T1000 (cell line): ENCODE results near the gene APBA2.

Source experiments
- DNase-seq: peaks from one replicate; lab custom pipeline; 2025; ENCODE audit warnings: mixed read lengths; lab: John Stamatoyannopoulos, UW

APBA2 gene

GRCh38 chr15:29059871-29060640 is 174.3 kb downstream of the APBA2 start:
- no peak for DNase-seq

GRCh38 chr15:29061746-29062145 is 176.0 kb downstream of the APBA2 start:
- no peak for DNase-seq

DNA sequence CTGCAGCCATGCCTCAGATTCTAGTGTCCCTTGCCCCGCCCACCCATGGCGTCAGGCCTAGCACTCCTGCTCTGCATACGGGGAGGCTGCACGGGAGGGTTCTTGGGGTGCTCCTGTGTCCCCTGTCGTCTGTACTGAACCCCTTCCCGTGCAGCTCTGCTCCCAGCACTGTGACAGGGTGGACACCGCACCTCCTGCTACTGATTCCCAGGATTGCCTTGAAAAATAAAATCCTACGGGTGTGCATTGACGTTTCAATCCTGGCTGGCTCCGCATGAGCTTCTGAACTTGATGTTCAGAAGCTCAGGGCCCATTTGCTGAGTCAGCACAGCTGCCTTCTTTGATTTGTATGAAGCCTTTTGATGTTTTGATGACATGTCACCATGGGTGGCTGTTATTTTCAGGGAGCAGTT is 176.4 kb downstream of the APBA2 start:
- DNase-seq = no peak

DNA sequence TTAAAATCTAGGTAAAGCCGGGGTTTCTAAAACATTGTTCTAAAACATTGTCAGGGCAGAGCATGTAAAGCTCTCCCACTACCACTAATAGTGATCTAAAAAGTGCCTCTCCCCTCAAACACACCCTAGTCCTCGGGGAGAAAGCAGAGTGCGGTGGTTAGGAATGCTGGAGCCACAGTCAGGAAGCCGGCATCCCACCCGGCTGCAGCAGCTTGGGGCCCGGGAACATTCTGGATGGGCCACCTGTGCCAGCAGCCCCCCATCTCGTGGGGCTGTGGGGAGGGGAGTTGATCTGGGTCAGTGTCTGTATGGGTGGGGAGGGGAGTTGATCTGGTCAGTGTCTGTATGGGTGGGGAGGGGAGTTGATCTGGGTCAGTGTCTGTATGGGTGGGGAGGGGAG is 176.9 kb downstream of the APBA2 start:
- DNase-seq = no peak

- DNase-seq = no peak
Measured at GRCh38 chr15:29063646-29064045, 177.9 kb downstream of the APBA2 start.

GRCh38 chr15:29064290-29064689 is 178.5 kb downstream of the APBA2 start:
- DNase-seq = no peak

GRCh38 chr15:29064731-29065130 is 179.0 kb downstream of the APBA2 start:
- DNase-seq = no peak

DNA sequence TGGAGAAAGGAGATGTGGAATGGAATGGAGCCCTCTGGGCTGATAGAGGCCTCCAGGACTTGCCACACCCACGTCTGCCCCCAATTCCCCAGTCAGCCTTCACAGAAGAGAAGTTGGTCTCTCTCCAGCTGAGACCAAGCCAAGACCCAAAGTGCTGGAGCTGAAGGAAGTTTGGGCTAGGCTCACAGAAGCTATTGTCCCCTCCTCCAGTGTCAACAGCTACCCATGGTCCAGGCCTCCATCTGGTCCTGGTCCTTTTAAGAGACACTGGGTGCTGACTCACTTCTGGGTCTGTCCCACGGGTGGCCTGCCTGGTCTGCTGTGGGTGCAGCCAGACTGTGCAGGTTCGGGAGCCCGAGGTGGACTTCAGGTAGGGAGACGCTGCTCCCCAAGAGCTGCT is 179.8 kb downstream of the APBA2 start:
- no peak for DNase-seq

GRCh38 chr15:29066310-29066709 is 180.5 kb downstream of the APBA2 start:
- DNase-seq = no peak

DNA sequence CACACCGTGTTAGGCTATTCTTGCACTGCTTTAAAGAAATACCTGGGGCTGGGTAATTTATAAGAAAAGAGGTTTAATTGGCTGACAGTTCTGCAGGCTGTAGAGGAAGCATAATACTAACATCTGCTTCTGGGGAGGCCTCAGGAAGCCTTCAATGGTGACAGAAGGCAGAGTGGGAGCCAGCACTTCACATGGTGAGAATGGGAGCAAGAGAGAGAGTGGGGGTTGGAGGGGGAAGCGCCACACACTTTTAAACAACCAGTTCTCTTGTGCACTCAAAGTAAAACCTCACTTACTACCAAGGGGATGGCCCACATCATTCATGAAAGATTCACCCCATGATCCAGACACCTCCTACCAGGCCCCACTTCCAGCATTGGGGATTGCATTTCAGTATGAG is 181.1 kb downstream of the APBA2 start:
- DNase-seq = no peak

- DNase-seq = no peak
Measured at GRCh38 chr15:29067949-29068348, 182.2 kb downstream of the APBA2 start.

- no peak for DNase-seq
Measured at GRCh38 chr15:29070471-29071231, 184.9 kb downstream of the APBA2 start.

- no peak for DNase-seq
Measured at GRCh38 chr15:29071232-29071881, 185.6 kb downstream of the APBA2 start.

DNA sequence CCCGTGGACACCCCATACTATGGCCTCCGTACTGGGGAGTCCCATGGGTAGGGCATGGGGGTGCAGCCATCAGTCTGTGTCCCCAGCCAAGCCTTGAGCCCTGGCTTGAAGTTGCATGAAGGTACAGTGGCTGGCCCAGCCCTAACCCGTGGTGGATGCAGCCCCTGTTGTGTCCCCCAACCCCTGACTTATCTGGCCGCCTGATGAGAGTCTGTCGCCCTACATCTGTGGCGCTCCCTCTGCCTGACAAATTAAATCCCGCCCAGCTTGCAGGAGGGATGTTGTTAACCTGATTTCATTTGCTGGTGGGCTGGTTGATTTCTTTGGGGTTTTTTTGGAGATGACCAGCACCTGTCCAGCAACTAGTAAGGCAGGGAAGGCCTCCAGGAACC is 186.1 kb downstream of the APBA2 start:
- DNase-seq = no peak

DNA sequence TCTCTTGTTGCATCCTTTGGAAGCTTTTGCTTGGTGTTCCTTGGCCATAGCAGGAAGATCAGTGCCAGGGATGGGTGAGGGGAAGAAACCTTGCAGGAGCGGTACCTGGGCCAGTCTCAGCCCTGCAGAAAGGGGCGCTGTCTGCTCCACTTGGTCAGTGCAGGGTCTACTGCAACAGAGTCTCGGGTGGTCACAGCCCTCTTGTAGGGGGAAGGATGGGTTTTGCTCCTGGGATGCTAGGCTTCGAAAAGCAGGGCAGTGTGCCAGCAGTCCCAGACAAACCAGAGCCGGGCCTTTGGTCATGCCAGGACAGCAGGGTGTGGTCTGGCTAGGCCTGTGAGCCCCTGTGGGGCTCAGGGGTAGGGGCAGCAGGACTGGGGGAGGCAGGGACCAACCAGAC is 186.7 kb downstream of the APBA2 start:
- DNase-seq = no peak

GRCh38 chr15:29074045-29074444 is 188.3 kb downstream of the APBA2 start:
- DNase-seq = no peak

DNA sequence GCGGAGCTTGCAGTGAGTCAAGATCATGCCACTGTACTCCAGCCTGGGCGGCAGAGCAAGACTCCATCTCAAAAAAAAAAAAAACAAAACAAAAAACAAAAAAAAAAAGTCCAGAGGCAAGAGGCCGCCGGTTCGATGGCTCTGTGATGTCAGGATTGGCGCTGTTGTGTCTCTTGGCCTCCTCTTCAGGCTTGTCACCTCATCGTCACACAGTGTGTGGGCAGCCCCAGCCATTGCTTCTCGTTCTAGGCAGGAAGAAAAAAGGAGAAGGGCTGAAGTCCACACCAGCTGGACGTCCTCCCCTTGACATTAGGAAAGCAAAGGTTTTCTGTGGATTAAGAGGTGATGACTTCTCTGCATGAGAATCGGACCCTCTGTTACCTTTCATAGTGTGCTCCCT is 192.8 kb downstream of the APBA2 start:
- DNase-seq = no peak

DNA sequence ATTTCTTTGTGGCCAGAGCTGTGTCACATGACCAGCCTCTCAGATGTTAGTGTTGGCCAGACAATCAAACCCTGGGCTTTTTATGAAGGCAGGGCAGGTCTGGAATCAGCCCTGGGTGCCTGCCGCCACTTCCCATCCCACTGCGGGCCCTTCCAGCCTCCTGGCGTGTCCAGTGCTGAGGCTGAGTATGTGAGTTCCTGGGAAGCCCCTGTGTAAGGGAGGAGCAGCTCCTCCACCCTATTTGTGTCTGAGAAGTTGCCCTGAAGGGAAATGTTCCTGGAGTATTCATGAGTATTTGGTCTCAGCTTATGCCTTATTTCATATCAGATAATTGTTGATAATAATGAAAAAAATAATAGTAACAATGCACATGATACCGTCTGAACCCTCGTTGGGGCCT is 193.7 kb downstream of the APBA2 start:
- DNase-seq = no peak

DNA sequence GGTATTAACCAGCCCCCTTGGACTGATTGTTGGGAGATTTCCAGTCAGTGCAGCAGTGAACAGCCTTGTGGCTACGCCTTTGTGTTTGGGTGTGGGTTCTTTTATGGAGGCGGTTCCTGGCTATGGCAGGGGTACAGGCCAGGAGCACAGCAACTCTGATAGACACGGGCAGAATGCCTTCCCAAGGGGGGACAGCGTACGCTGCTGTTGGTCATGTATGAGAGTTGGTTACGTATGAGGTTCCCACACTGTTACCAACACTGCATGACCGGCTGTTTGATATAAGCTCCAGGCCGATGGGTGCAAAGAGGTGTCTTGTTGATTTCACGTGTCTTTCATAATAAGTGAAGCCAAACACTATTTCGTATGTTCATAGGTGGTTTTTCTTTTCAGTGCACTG is 196.0 kb downstream of the APBA2 start:
- DNase-seq = no peak

GRCh38 chr15:29083161-29083560 is 197.4 kb downstream of the APBA2 start:
- DNase-seq = no peak

DNA sequence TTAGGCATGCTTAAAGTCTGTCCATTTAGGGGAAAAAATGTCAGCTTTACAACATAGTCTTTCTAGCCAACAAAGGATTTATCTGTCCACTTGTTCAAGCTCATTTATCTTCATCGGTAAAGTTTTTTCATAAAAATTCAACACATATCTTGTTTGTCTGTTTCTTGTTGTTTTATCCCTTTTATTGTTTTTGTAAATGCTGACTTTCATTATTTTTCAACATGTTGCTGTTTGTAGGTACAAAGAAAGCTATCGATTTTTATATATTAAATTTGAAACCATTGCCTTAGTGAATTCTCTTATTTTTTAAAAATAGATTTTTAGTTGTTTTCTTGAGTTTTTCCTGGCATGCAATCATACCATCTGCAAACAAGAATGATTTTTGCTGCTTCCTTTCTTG is 198.1 kb downstream of the APBA2 start:
- DNase-seq = no peak

GRCh38 chr15:29086001-29086400 is 200.2 kb downstream of the APBA2 start:
- DNase-seq = no peak

DNA sequence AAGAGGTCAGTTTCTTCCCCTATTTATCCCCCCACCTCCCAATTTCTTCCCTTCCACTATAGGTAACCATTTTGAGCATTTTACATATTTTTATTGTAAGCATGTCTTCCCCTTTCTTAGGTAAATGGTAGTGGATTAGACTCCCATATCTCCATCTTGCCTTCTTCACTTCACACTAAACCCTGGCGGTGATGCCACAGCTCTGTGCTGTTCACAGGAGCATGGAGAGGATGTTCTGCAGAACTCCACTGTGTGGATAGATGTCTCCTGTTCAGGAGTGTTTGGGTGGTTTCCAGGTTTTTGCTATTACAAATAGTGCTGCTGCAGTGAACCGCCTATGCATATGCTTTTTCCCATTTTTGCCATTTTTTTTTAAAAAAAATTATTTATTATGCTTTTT is 201.1 kb downstream of the APBA2 start:
- DNase-seq = no peak
